Pulmonary artery endothelial cell (primary cell): ENCODE data around the gene ENTPD2. TPM values are rescaled to one million over a fixed set of nuclear protein-coding genes. Genes with fewer than 3 reads are reported as not detected.
A peak's percentile ranks its signal among the peaks of the same experiment; 100 is the strongest.
"Not testable (repeated sequence)": the region's sequence is repeated elsewhere in the genome, so short reads cannot be mapped to it uniquely, and the experiment has no call there.

ENCODE experiments used
- DNase-seq: peaks from one replicate; pipeline ENCODE4 v3.0.0-alpha.2; 2011; ENCODE audit warnings: low read depth, low spot score
- total RNA-seq: library from RNA; depleted of rRNA; stranded (reverse); fragments of >200 nt; gene quantifications from 2 replicates; pipeline ENCODE4 v1.2.3, GENCODE V29; 2014

Gene ENTPD2
- total RNA-seq, 1 donor from 2014 or later, result not detected

DNA sequence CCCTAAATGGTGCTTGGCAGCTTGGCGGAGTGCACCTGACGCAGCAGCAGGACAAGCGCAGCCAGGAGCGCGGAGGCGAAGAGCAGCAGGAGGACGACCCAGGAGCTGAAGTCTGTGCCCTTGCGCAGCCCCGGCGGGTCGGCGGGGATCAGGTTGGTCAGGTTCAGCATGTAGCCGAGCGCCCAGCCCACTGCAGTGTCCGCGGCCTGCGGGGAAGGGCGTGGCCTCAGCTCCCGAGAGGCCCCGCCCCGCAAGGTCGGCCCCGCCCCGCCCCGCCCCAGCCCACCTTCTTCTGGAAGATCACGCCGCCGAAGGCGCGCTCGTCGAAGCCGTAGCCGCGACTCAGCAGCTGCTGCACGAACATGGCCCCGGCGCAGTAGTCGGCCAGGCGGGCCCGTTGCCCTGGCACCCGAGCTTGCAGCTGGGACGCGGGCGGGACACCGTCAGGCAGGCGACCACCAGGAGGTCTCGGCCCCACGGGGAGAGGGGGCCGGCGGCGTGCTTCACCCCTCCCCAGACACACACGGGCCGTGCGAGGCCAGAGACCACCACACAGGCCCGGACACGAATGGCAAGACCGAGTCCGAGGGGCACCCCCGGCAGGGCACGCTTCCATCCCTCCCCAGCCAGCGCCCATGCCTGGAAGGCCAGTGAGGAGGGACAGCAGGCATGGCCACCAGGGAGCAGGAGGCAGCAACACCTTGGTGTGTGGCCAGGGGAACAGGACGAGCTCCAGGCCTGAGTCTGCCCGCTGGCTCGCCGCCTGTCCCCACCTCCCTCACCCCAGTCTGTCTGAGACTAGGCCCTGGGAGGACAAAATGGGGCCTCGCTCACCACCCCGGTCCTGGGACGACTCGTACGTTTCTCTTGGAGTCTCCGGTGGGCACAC lies 5.0 kb downstream of the ENTPD2 start:
- no peak for DNase-seq

GRCh38 chr9:137046088-137046787 lies 7.6 kb downstream of the ENTPD2 start, which contains the start of gene NPDC1:
TSS of gene NPDC1 (minus strand) at chr9:137046177. CDS start at chr9:137045989, 188 bp downstream.
- peak; percentile 40 for DNase-seq

- no peak for DNase-seq
Observed at GRCh38 chr9:137045294-137046087, 8.4 kb downstream of the ENTPD2 start.

DNA sequence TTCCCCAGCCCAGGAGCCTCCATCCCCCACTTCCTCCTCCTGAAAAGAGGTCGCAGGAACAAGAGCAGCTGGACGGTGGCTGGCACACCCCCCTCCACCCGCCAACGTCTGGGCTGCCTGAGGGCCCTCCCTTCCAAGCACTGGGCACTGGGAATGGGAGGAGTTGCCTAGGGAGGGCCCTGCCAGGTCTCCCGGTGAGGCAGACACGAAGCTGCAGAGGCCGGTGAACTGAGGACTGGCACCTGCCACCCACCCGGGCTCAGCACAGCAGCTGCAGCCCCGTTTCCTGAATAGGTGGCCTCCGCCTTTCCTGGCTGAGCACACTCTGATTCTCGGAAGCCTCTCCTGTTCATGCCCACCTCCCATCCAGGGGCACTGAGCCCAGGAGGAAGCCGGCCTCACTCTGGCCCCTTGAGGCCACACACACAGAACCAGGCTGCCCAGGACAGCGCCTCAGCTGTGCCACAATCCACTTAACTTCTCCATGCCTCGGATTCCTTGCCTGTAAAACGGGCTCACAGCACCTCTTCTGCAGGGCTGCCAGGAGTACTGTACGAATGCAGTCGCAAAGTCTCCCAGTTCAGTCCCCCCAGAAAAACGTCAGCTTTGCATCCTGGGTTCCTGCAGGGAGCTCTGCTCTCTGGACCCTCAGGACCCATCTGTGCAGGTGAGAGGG lies 9.2 kb downstream of the ENTPD2 start:
- no peak for DNase-seq

- DNase-seq, result no peak
Observed at GRCh38 chr9:137044037-137044436, 9.8 kb downstream of the ENTPD2 start.

DNA sequence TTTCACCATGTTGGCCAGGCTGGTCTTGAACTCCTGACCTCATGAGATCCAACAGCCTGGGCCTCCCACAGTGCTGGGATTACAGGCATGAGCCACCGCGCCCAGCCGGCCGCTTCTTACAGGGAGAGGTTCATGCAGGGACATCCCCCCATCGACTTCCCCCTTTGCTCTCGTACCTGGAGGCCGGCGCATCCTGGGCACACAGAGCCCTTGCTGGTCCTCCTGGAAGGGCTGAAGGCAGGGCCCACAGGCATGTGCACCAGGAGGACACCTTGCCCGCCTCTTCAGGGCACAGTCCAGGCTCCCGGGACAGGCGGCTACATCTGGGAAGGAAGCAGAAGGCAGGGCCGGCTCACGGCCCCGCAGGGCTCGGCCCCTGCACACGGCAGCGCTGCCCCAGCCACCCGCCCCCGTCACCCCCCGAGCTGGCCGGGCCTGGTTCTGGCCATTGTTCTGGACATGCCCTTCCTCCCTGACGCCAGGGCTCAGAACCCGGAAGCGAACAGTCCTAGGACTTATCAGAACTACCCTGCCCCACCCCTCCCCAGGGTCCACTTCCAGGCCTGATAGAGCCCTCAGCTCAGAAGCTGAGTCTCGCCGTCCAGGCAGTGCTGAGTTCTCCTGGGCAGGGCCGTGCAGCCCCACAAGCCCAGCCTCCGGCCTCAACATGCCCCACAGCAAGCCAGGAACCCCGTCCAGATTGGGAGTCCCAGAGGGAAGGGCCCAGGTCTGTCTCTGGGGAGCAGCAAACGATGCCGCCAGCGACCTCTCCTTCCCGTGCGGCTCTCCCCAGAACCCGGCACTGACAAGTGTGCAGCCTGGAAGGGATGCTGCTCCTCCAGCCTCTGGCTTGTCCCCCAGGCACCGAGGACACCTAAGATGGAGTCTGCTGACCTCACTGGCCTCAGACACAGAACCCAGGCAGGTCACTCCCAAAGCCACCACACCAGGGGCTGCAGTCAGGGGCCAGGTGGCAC lies 10.8 kb downstream of the ENTPD2 start:
- no peak for DNase-seq

GRCh38 chr9:137041124-137041523 lies 12.7 kb downstream of the ENTPD2 start:
- no peak for DNase-seq

- DNase-seq, result no peak
Observed at GRCh38 chr9:137040568-137040967, 13.3 kb downstream of the ENTPD2 start.

GRCh38 chr9:137039611-137040366 lies 14.1 kb downstream of the ENTPD2 start:
- DNase-seq, result no peak

DNA sequence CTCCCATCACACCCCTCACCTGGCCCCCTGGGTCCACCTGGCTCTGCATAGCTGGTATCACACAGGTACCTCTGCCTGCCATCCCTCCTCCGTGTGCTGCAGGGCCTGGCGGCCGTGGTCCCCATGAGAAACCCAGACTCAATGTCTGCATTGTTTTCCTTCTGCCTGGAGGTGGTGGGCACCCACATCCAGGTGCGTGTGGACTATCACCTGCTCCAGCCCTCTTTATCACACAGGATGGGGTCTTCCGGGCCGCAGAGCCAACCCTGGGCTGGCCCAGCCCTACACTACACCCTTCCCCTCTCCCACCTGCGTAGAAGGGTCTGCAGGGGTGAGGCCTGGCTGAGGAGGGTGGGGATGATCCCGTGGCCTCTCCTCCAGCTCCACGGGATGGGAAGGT lies 14.9 kb downstream of the ENTPD2 start:
- DNase-seq, result no peak

DNA sequence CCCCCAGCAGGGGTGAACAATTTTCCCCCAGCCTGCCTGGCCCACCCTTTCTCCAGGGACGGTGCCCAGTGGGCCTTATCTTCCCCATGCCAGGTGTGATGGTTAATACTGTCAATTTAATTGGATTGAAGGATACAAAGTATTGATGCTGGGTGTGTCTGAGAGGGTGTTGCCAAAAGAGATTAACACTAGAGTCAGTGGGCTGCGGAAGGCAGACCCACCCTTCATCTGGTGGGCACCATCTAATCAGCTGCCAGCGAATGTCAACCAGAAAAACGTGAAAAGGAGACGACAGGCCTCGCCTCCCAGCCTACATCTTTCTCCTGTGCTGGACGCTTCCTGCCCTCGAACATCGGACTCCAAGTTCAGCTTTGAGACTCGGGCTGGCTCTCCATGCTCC lies 16.4 kb downstream of the ENTPD2 start:
- no peak for DNase-seq

DNA sequence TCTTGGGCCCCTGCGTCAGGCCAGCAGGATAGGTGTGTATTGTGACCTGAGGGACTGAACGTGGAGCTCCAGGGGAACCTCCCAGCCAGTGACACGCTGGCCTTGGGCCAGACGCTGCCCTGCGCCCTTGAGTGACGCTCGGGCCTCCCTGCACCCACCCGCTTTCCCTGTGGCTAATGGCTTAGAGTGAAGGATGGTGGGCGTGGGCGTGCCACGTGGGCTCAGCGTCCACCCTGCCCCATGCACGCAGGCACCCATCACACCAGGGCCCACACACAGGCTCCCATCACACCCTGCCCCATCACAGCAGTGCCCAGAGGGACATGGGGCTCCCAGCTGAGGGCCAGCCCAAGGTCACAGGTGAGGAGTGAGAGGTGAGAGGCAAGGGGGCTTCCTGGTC lies 16.8 kb downstream of the ENTPD2 start:
- DNase-seq, result no peak

GRCh38 chr9:137035937-137036336 lies 17.9 kb downstream of the ENTPD2 start:
- DNase-seq, result no peak

- DNase-seq, result no peak
Observed at GRCh38 chr9:137035507-137035834, 18.4 kb downstream of the ENTPD2 start.

DNA sequence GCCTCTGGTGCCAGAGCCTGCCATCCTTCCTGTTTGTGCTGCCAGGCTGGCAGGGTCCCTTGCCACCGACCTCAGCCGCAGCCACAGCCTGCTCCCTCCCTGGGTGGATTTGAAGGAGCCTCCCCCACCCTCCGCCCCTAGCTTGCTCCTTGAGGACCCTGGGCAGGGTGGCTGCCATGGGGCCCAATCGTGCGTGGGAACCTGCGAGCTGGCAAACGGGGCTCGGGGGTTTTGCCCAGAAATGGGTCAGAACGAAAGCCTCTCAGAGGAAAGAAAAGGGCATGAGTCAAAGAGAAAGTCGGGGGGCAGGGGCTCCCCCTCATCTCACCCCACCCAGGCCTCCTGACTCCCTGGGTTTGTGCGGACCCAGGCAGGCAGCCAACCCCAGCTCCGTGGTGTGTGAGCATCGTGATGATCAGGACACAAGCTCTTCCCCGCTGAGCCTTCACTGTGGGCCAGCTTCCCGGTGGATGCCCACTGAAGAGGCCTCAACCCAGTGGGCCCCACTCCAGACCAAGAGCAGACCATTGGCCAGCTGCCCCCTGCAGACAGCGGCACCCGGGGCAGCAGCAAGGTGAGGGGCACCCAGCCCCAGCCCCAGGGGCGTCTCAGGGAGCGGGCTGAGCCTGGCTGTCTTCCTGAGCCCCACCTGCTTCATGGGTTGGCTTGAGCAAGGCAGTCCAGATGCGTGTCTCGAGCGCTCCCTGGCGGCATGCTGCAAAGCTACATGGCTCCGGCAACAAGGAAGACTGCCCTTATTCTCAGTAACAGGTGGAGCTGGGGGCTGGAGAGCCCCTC lies 19.0 kb downstream of the ENTPD2 start:
- DNase-seq, result peak; percentile 50

DNA sequence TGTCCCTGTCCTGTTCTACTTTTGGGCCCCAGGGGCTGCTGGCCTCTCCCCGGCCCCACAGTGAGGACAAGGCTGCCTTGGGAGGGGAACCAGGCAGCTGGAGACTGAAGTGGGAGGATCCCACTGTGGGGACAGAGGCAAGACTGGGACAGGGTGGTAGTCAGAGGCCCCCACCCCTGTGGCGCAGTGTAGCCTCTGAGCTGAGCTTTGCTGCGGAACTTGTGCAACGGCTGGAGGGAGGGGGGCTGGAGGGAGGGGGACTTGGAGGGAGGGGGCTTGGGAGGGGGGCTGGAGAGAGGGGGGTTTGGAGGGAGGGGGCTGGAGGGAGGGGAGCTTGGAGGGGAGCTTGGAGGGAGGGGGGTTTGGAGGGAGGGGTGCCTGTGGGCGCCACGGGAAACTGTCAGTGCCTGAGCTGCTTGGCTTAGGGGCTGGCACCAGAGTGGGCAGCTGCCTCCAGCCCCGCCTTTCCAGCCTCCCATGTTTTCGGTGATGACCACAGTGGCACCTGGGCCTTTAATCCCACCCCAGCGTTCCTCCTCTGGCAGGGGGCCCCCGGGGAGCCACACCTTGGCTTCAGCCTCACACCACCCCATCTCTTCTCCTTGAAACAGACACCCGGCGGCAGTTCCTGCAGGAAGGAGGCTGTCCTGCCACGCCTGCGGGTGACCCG lies 19.7 kb downstream of the ENTPD2 start:
- no peak for DNase-seq

GRCh38 chr9:137033481-137033880 lies 20.4 kb downstream of the ENTPD2 start:
- not testable (repeated sequence) for DNase-seq

- no peak for DNase-seq
Observed at GRCh38 chr9:137032858-137033257, 21.0 kb downstream of the ENTPD2 start.
